Subcutaneous adipose tissue (tissue), 4 donors: ENCODE results near the gene GALNT14. TPM values are rescaled to one million over a fixed set of nuclear protein-coding genes. Genes with fewer than 3 reads are reported as not detected.

Source experiments
- CTCF ChIP-seq: fragments of 450-650 bp; IDR thresholded peaks from one replicate; pipeline ENCODE4 v1.5.1; 2016; ENCODE audit warnings: low read depth, mild to moderate bottlenecking, control low read depth, antibody characterized with exemption, moderate library complexity
- total RNA-seq, 4 donors: library from RNA; depleted of rRNA; stranded (reverse); fragments of >200 nt; gene quantifications; one replicate each; pipeline ENCODE4 v1.1.0, GENCODE V29; 2016

Gene GALNT14
- total RNA-seq, 4 donors from 2014 or later = 0.66 to 1.1 (median 0.90) TPM

DNA sequence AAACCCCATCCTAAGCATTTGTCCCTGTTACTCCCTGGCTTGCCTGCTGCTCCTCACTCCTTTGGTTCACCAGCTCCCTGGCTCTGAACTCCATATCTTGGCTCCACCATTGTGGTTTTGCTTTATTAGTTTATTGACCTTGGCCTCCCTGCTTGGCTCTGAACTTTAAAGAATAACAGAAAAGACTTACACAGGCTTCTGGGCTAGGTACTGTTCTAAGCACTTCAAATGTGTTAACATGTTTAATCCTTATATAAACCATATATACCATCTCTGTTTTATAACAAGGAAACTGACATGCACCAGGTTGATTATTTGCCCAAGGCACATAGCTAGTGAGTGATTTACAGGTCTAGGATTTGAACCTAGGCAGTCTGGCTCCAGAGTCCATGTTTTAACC, 181.2 kb downstream of the GALNT14 start:
- TF ChIP-seq CTCF = no peak

GRCh38 chr2:30955516-30956132, 182.6 kb downstream of the GALNT14 start:
- TF ChIP-seq CTCF = no peak

DNA sequence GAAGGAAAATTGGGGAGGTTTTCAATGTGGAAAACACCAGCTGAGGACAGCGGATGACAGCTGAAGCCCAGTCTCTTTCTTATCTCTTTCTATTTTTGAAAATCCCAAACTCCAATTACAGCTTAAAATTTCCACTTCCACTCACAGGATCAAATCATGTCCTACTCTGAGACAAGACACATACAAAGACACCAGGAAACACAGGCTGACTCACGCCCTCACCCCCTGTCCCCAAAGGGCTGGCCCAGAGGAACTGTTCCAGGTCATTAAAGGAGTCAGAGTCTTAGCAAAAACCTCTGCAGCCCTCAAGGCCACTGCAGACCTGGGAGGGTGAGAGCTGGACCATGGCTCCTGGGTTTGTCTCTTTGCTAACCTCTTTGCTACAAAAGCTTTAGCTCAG, 187.9 kb downstream of the GALNT14 start:
- no peak for TF ChIP-seq CTCF

DNA sequence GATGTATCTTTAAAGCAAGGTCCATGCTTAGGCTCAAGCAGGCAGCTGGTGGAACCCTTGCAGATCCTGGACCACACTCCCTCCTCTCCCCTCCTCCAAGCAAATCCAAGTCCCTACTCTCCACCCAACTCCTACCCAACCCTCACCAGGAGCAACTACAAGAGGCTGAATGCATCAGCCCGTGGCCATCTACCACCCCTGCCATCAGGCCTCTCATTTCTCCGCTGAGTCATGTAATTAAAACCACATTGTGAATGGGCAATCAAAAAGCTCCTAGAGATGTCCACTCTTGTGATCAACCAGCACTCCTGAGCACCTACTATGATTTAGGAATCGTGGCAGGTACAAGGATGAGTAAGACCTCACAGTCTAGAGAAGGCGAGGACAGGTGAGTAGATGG, 188.8 kb downstream of the GALNT14 start:
- TF ChIP-seq CTCF = no peak

- no peak for TF ChIP-seq CTCF
Observed at GRCh38 chr2:30948857-30949256, 189.4 kb downstream of the GALNT14 start.

- no peak for TF ChIP-seq CTCF
Observed at GRCh38 chr2:30948130-30948529, 190.1 kb downstream of the GALNT14 start.

DNA sequence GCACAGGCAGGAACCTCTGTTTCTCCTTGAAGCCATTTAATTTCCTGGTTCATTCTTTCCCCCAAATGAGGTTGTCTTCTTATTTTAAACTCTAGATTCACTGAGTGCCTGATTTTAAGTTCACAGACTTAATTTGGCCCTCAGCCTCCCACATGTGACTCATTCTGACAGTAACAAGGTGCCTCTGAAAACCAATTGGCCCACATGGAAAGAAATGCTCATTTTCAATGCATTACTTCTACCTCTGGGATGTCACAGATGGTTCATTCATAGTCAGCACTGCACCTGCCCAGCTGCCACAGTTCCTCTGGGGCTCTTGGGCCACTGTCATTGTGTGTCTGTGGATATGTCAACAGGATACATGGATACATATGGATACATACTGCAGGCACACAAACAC, 190.6 kb downstream of the GALNT14 start:
- no peak for TF ChIP-seq CTCF
